Ishikawa (cell line): Measurements from ENCODE around the gene LANCL2.

ENCODE experiments used
- CEBPB ChIP-seq: IDR thresholded peaks from 2 replicates; pipeline ENCODE4 v1.6.1; 2012
- CREB1 ChIP-seq: IDR thresholded peaks from 2 replicates; pipeline ENCODE4 v1.6.1; 2012; ENCODE audit warnings: low read depth
- EGR1 ChIP-seq: IDR thresholded peaks from 2 replicates; pipeline ENCODE4 v1.6.1; 2012
- EP300 ChIP-seq: IDR thresholded peaks from 2 replicates; pipeline ENCODE4 v1.6.1; 2012; ENCODE audit warnings: borderline replicate concordance
- FOXM1 ChIP-seq: IDR thresholded peaks from 2 replicates; pipeline ENCODE4 v1.6.1; 2012; ENCODE audit warnings: low read depth, borderline replicate concordance
- MAX ChIP-seq: IDR thresholded peaks from 2 replicates; pipeline ENCODE4 v1.6.1; 2012
- NFIC ChIP-seq: IDR thresholded peaks from 2 replicates; pipeline ENCODE4 v1.6.1; 2012
- RAD21 ChIP-seq: IDR thresholded peaks from 2 replicates; pipeline ENCODE4 v1.6.1; 2012; ENCODE audit warnings: low read depth
- REST ChIP-seq: IDR thresholded peaks from 2 replicates; pipeline ENCODE4 v1.6.1; 2012; ENCODE audit warnings: low read depth, mild to moderate bottlenecking
- TAF1 ChIP-seq: IDR thresholded peaks from 2 replicates; pipeline ENCODE4 v1.6.1; 2012; ENCODE audit warnings: low read depth, mild to moderate bottlenecking
- TCF12 ChIP-seq: IDR thresholded peaks from 2 replicates; pipeline ENCODE4 v1.6.1; 2012; ENCODE audit warnings: low read depth
- TEAD4 ChIP-seq: IDR thresholded peaks from 2 replicates; pipeline ENCODE4 v1.6.1; 2012
- USF1 ChIP-seq: IDR thresholded peaks from 2 replicates; pipeline ENCODE4 v1.6.1; 2012
- YY1 ChIP-seq: IDR thresholded peaks from 2 replicates; pipeline ENCODE4 v1.6.1; 2012; ENCODE audit warnings: low read depth
- ZBTB7A ChIP-seq: IDR thresholded peaks from 2 replicates; pipeline ENCODE4 v1.6.1; 2012; ENCODE audit warnings: low read depth

Gene LANCL2

GRCh38 chr7:55365205-55365674, at the start of gene LANCL2:
Gene LANCL2 (plus strand): TSS chr7:55365337. CDS start chr7:55366026, 689 bp downstream.
- TF ChIP-seq RAD21: no peak
- TF ChIP-seq ZBTB7A: no peak
- no peak for TF ChIP-seq CEBPB
- no peak for TF ChIP-seq EP300
- no peak for TF ChIP-seq REST
- no peak for TF ChIP-seq CREB1
- TF ChIP-seq NFIC: no peak
- TF ChIP-seq MAX: no peak
- no peak for TF ChIP-seq USF1
- TF ChIP-seq TCF12: no peak
- no peak for TF ChIP-seq YY1
- TF ChIP-seq FOXM1: no peak
- no peak for TF ChIP-seq EGR1
- TF ChIP-seq TAF1: no peak
- TF ChIP-seq TEAD4: no peak

GRCh38 chr7:55325371-55325792, 39.8 kb upstream of the LANCL2 start:
- TF ChIP-seq TEAD4 (no peak), FOXM1 (no peak), RAD21 (no peak), ZBTB7A (no peak), REST (no peak), YY1 (no peak), EP300 (no peak), TAF1 (no peak), MAX (no peak), USF1 (no peak), CEBPB (no peak), TCF12 (no peak), EGR1 (no peak), NFIC (no peak), CREB1 (no peak)

GRCh38 chr7:55326081-55326835, 38.9 kb upstream of the LANCL2 start:
- no peak for TF ChIP-seq NFIC
- TF ChIP-seq TEAD4: no peak
- no peak for TF ChIP-seq ZBTB7A
- TF ChIP-seq REST: no peak
- TF ChIP-seq CREB1: no peak
- no peak for TF ChIP-seq EGR1
- no peak for TF ChIP-seq USF1
- TF ChIP-seq TAF1: no peak
- no peak for TF ChIP-seq EP300
- no peak for TF ChIP-seq TCF12
- no peak for TF ChIP-seq YY1
- no peak for TF ChIP-seq FOXM1
- TF ChIP-seq CEBPB: no peak
- TF ChIP-seq MAX: no peak
- TF ChIP-seq RAD21: no peak
